K562 (cell line): ENCODE measurements around the gene ZNF641. TPM values are rescaled to one million over a fixed set of nuclear protein-coding genes. Genes with fewer than 3 reads are reported as not detected.

ENCODE experiments used
- ATF1 ChIP-seq, 2 experiments: fragments of 450-650 bp in 1 of 2; IDR thresholded peaks; 2 replicates each; pipeline ENCODE4 v1.6.1; 2016; ENCODE audit warnings: missing compliant biosample characterization in 1 of 2, missing genetic modification characterization in 1 of 2
- ATF2 ChIP-seq: sonication (generic); formaldehyde crosslinking; IDR thresholded peaks from 2 replicates; pipeline ENCODE4 v1.8.1; 2022; ENCODE audit warnings: missing genetic modification reagents
- C11orf30 ChIP-seq: fragments of 450-650 bp; IDR thresholded peaks from 2 replicates; pipeline ENCODE4 v1.6.1; 2016; ENCODE audit warnings: low read depth, mild to moderate bottlenecking
- CREB5 ChIP-seq: fragments of 250-450 bp; sonication (Bioruptor Pico); IDR thresholded peaks from 2 replicates; pipeline ENCODE4 v1.5.0; 2020; ENCODE audit warnings: mild to moderate bottlenecking
- FOS ChIP-seq: IDR thresholded peaks from 3 replicates; pipeline ENCODE4 v1.6.1; 2011; ENCODE audit not compliant: insufficient read length; ENCODE audit errors: extremely low read depth
- JUND ChIP-seq, 2 experiments: IDR thresholded peaks; 2 replicates in 1 of 2; 3 replicates in 1 of 2; pipeline ENCODE4 v1.6.1; 2011; ENCODE audit warnings: borderline replicate concordance in 2 of 2, low read depth in 2 of 2, low read length in 2 of 2, improper control_type of control experiment in 1 of 2, missing biosample characterization in 1 of 2, missing genetic modification characterization in 1 of 2, missing genetic modification reagents in 1 of 2
- MBD2 ChIP-seq: sonication (generic); IDR thresholded peaks from 2 replicates; pipeline ENCODE4 v1.6.1; 2016; ENCODE audit warnings: low read depth, borderline replicate concordance
- MEIS2 ChIP-seq: fragments of 450-650 bp; IDR thresholded peaks from 2 replicates; pipeline ENCODE4 v1.6.1; 2014; ENCODE audit warnings: mild to moderate bottlenecking; ENCODE audit not compliant: partially characterized antibody
- MGA ChIP-seq: fragments of 450-650 bp; IDR thresholded peaks from 2 replicates; pipeline ENCODE4 v1.6.1; 2016; ENCODE audit warnings: mild to moderate bottlenecking, moderate library complexity
- NR2C1 ChIP-seq, 2 experiments: fragments of 450-650 bp; IDR thresholded peaks; 2 replicates each; pipeline ENCODE4 v1.6.1; 2017; ENCODE audit warnings: mild to moderate bottlenecking in 2 of 2, antibody characterized with exemption in 1 of 2, inconsistent platforms in 1 of 2, missing compliant biosample characterization in 1 of 2, missing genetic modification characterization in 1 of 2
- TBL1XR1 ChIP-seq, 2 experiments: IDR thresholded peaks; 2 replicates each; pipeline ENCODE4 v1.6.1; 2012; ENCODE audit warnings: improper control_type of control experiment in 2 of 2, low read length in 2 of 2, mild to moderate bottlenecking in 1 of 2
- ZNF77 ChIP-seq: fragments of 250-450 bp; sonication (Bioruptor Pico); IDR thresholded peaks from 2 replicates; pipeline ENCODE4 v1.5.0; 2020
- polyA plus RNA-seq, 8 experiments: library from polyadenylated mRNA; depleted of rRNA in 4 of 8; stranded (reverse) in 5 of 8; unstranded in 3 of 8; fragments of >200 nt; fragmentation: Nextera tagmentation in 2 of 8; fragmentation: Illumina TruSeq in 1 of 8; extraction: Ambion mirVana in 2 of 8; extraction: Trizol in 1 of 8; gene quantifications; 2 replicates each; pipeline versions ENCODE4 v1.2.1 to v1.2.3, GENCODE V29; 2011 to 2014; ENCODE audit warnings: inconsistent platforms in 1 of 8, missing spikeins in 1 of 8
- total RNA-seq, 7 experiments: library from RNA; depleted of rRNA in 6 of 7; stranded (reverse); fragments of >200 nt in 6 of 7; fragmentation: Illumina TruSeq in 2 of 7; extraction: Trizol in 2 of 7; gene quantifications; 2 replicates each; pipeline versions ENCODE4 v1.2.1 to v1.2.3, GENCODE V29; 2011 to 2021; ENCODE audit warnings: low replicate concordance in 1 of 7

Gene ZNF641
- total and polyA plus RNA-seq, 9 of the 15 experiments (the other 6 are each of a cell fraction or from before 2014, with no cell fraction given), result 2.5 to 15.6 (median 9.2) TPM

GRCh38 chr12:48296586-48297282, 54.0 kb downstream of the ZNF641 start (continued):
- peak; percentile 100 for TF ChIP-seq C11orf30
- TF ChIP-seq TBL1XR1 (IDR thresholded peaks at IDR 0.05; ENCODE audit: low read length in 2 of 2), result no peak
- TF ChIP-seq JUND (IDR thresholded peaks at IDR 0.05; ENCODE audit: borderline replicate concordance, low read depth, low read length), result peak; percentile 48; the same call in 1 of the 2 replicates
- TF ChIP-seq JUND (tag; IDR thresholded peaks at IDR 0.05; ENCODE audit: borderline replicate concordance, low read depth, low read length), result peak; percentile 54; the same call in 1 of the 3 replicates
- TF ChIP-seq FOS, result no peak
- TF ChIP-seq CREB5 (CRISPR knock-in tag), result no peak
- TF ChIP-seq NR2C1 (IDR thresholded peaks at IDR 0.05), result no peak
- TF ChIP-seq NR2C1 (tag; IDR thresholded peaks at IDR 0.05), result no peak
- no peak for TF ChIP-seq ATF1 (CRISPR knock-in tag; IDR thresholded peaks at IDR 0.05)
- TF ChIP-seq ATF1 (tag; IDR thresholded peaks at IDR 0.05), result peak; percentile 54
- peak; percentile 53; the same call in 1 of the 2 replicates for TF ChIP-seq MGA
- no peak for TF ChIP-seq ZNF77 (CRISPR knock-in tag)
- no peak for TF ChIP-seq ATF2 (CRISPR knock-in tag)
- TF ChIP-seq MBD2, result 0 out of 2 replicates have a peak, but pooled peaks have one; percentile 23
- TF ChIP-seq MEIS2, result peak; percentile 54
